HepG2 (cell line): ENCODE measurements around the gene PRSS1. TPM values are rescaled to one million over a fixed set of nuclear protein-coding genes. Genes with fewer than 3 reads are reported as not detected.
"Not testable (repeated sequence)": the region's sequence is repeated elsewhere in the genome, so short reads cannot be mapped to it uniquely, and the experiment has no call there.

ENCODE experiments used
- ATAC-seq: fragments of 200-7000 bp; cut with Tn5 transposase; 3 replicates; pipeline ENCODE4 v1.9.1; 2020; ENCODE audit warnings: mild to moderate bottlenecking, moderate library complexity
- BruUV-seq: library from RNA; stranded (reverse); fragments of 400-500 nt; replicated peaks from 2 replicates; lab custom pipeline; 2021; lab: Mats Ljungman, UMichigan
- CTCF ChIA-PET: fragments of 300-600 bp; formaldehyde crosslinking; extraction: SDS; loops from one replicate; lab custom pipeline; 2021; ENCODE audit warnings: low total read pairs, inconsistent platforms, low intra/inter-chr PET ratio; lab: Yijun Ruan, JAX
- POLR2A ChIA-PET: fragments of 350-600 bp; sonication (Branson Sonifier 250); formaldehyde crosslinking; loops from one replicate; lab custom pipeline; 2020; ENCODE audit warnings: antibody characterized with exemption, inconsistent platforms; lab: Yijun Ruan, JAX
- DNase-seq: peaks from one replicate; pipeline ENCODE4 v3.0.0-alpha.2; 2015; ENCODE audit warnings: low spot score
- FAIRE-seq: peaks from 3 replicates; lab custom pipeline; 2011; peaks lifted over from hg19 to GRCh38; lab: Jason Lieb, UNC
- H2AFZ ChIP-seq: one replicate; pipeline ENCODE4 v1.6.1; 2011; ENCODE audit warnings: low read length, inconsistent platforms
- H3K27ac ChIP-seq: fragments of 300-600 bp; 3 replicates; pipeline ENCODE4 v1.8.0; 2011; ENCODE audit warnings: mixed run types, mild to moderate bottlenecking, mixed read lengths, low read length, inconsistent platforms; ENCODE audit not compliant: insufficient read depth; ENCODE audit errors: extremely low read length
- H3K27me3 ChIP-seq, 2 experiments: fragments of 200-600 bp in 1 of 2; 2 replicates in 1 of 2; 3 replicates in 1 of 2; pipeline versions ENCODE4 v1.6.0 to v1.8.0; 2011; ENCODE audit warnings: low read length in 2 of 2, mild to moderate bottlenecking in 2 of 2, moderate library complexity in 2 of 2, inconsistent platforms in 1 of 2; ENCODE audit not compliant: insufficient read depth in 2 of 2, control insufficient read depth in 1 of 2
- H3K36me3 ChIP-seq, 2 experiments: fragments of 200-600 bp in 1 of 2; replicated peaks in 1 of 2; 2 replicates in 1 of 2; 3 replicates in 1 of 2; pipeline versions ENCODE4 v1.5.1 to v1.8.0; 2011; ENCODE audit warnings: low read length in 2 of 2, inconsistent platforms in 1 of 2; ENCODE audit not compliant: insufficient read depth in 2 of 2, control insufficient read depth in 1 of 2
- H3K4me1 ChIP-seq: 2 replicates; pipeline ENCODE4 v1.5.1; 2012; ENCODE audit warnings: low read length, inconsistent platforms; ENCODE audit not compliant: insufficient read depth
- H3K4me2 ChIP-seq: 2 replicates; pipeline ENCODE4 v1.6.0; 2011; ENCODE audit warnings: low read depth, low read length, inconsistent platforms
- H3K4me3 ChIP-seq, 3 experiments: fragments of 200-600 bp in 1 of 3; sonication (generic), shearing (Covaris generic) in 1 of 3; replicated peaks in 1 of 3; 2 replicates each; pipeline ENCODE4 v1.5.1; 2011 to 2016; ENCODE audit warnings: low read length in 3 of 3, inconsistent platforms in 2 of 3, low read depth in 2 of 3, mild to moderate bottlenecking in 2 of 3, control low read depth in 1 of 3, mixed read lengths in 1 of 3; ENCODE audit not compliant: insufficient read depth in 1 of 3
- H3K79me2 ChIP-seq: one replicate; pipeline ENCODE4 v1.6.1; 2011; ENCODE audit warnings: low read length, inconsistent platforms; ENCODE audit not compliant: insufficient read depth
- H3K9ac ChIP-seq: 2 replicates; pipeline ENCODE4 v1.6.0; 2011; ENCODE audit warnings: mild to moderate bottlenecking, low read depth, low read length, inconsistent platforms; ENCODE audit not compliant: insufficient read depth
- H3K9me3 ChIP-seq: 2 replicates; pipeline ENCODE4 v1.5.1; 2012; ENCODE audit warnings: mild to moderate bottlenecking, low read length
- H4K20me1 ChIP-seq: 2 replicates; pipeline ENCODE4 v1.6.0; 2011; ENCODE audit warnings: inconsistent platforms, mild to moderate bottlenecking, low read length, moderate library complexity; ENCODE audit not compliant: insufficient read depth
- ZNF230 ChIP-seq: sonication (generic); formaldehyde crosslinking; IDR thresholded peaks from 2 replicates; pipeline ENCODE4 v1.4.0; 2020; ENCODE audit warnings: mild to moderate bottlenecking, missing genetic modification reagents
- WGBS: methylation state at CpG from one replicate; pipeline ENCODE4 v1.1.6; 2017; ENCODE audit warnings: low lambda C conversion rate; 5-methylcytosine and 5-hydroxymethylcytosine counted together
- in situ Hi-C: cut with HindIII; loops from 2 replicates; pipeline ENCODE4 v1.10.0; 2017; ENCODE audit warnings: low pct_unique_long_range_greater_than_20kb; ENCODE audit not compliant: extremely low pct_ligation_motif_present
- intact Hi-C: fragments of 100-400 bp; cut with micrococcal nuclease; formaldehyde crosslinking; loops from one replicate; pipeline ENCODE4 v1.10.0; 2022; ENCODE audit not compliant: unreplicated experiment
- polyA plus RNA-seq, 8 experiments: library from polyadenylated mRNA; depleted of rRNA in 3 of 8; stranded (reverse) in 7 of 8; unstranded in 1 of 8; fragments of >200 nt; fragmentation: Illumina TruSeq in 4 of 8; extraction: Trizol in 4 of 8; gene quantifications; 2 replicates each; pipeline versions ENCODE4 v1.2.1 to v1.2.3, GENCODE V29; 2011 to 2016; ENCODE audit warnings: low read depth in 4 of 8, missing spikeins in 1 of 8, mixed read lengths in 1 of 8; ENCODE audit not compliant: insufficient read depth in 1 of 8
- total RNA-seq, 5 experiments: library from RNA; depleted of rRNA; stranded (reverse); fragments of >200 nt; fragmentation: Illumina TruSeq; extraction: Trizol; gene quantifications; 2 replicates each; pipeline ENCODE4 v1.2.3, GENCODE V29; 2016; ENCODE audit warnings: low read depth in 1 of 5
- TF ChIP-seq, protein P1 (sequence below): sonication (generic); formaldehyde crosslinking; IDR thresholded peaks from 2 replicates; pipeline ENCODE4 v1.4.0; 2020; ENCODE audit warnings: mild to moderate bottlenecking, missing genetic modification reagents, borderline replicate concordance
- TF ChIP-seq, protein P2 (sequence below): fragments of 450-650 bp; IDR thresholded peaks from 2 replicates; pipeline ENCODE4 v1.6.1; 2017; ENCODE audit warnings: mild to moderate bottlenecking

PRSS1 gene
- total and polyA plus RNA-seq, 2 of the 13 experiments (the other 11 are each of a cell fraction or from before 2014, with no cell fraction given) = not detected

DNA sequence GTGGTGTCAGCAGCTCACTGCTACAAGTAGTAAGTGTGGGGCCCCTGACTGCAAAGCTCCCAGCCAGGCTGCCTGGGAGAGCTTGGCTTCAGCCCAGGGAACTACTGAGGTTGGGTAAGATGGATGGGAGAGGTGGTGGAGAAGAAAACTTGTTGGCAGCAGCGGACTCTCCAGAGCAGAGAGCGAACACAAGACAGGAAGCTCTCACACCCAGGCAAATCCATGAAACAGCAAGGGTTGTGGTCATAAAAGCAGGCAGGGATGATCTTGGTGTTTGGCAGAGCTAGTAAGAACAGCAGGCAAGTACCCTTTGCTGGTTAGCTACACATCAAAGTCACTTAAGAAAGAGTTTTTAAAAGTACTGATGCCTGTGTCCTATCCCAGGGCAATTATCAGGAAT is 12.3 kb downstream of the PRSS1 start:
- H3K79me2 ChIP-seq, POLR2A ChIA-PET, H4K20me1 ChIP-seq, ATAC-seq, H3K27me3 ChIP-seq, H3K27ac ChIP-seq, intact Hi-C loops, H3K4me3 ChIP-seq, BruUV-seq, H2AFZ ChIP-seq, H3K9me3 ChIP-seq, FAIRE-seq, in situ Hi-C loops, DNase-seq, H3K36me3 ChIP-seq, H3K4me2 ChIP-seq, CTCF ChIA-PET, H3K9ac ChIP-seq, H3K4me1 ChIP-seq: not testable (repeated sequence)
- 0% methylated on average over 2 of the region's 2 CpGs for WGBS

DNA sequence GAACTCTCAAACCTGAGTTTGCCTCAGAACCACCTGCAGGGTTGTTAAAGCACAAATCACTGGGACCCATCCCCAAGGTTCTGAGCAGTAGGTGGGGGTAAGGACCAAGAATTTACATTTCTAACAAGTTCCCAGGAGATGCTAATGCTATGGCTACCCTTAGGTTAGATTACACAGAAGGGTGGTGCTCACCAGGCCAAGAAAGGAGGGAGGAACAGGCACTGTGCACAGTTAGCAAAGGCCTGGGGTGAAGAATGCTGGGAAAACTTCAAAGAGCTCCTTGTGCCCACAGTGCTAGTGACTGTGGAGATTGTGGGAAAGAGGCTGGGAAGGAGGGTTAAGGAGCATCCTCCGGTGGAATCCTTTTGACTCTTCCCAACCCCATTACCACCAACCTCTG is 12.8 kb downstream of the PRSS1 start:
- no peak for TF ChIP-seq ZNF230
- TF ChIP-seq, protein P1, sequence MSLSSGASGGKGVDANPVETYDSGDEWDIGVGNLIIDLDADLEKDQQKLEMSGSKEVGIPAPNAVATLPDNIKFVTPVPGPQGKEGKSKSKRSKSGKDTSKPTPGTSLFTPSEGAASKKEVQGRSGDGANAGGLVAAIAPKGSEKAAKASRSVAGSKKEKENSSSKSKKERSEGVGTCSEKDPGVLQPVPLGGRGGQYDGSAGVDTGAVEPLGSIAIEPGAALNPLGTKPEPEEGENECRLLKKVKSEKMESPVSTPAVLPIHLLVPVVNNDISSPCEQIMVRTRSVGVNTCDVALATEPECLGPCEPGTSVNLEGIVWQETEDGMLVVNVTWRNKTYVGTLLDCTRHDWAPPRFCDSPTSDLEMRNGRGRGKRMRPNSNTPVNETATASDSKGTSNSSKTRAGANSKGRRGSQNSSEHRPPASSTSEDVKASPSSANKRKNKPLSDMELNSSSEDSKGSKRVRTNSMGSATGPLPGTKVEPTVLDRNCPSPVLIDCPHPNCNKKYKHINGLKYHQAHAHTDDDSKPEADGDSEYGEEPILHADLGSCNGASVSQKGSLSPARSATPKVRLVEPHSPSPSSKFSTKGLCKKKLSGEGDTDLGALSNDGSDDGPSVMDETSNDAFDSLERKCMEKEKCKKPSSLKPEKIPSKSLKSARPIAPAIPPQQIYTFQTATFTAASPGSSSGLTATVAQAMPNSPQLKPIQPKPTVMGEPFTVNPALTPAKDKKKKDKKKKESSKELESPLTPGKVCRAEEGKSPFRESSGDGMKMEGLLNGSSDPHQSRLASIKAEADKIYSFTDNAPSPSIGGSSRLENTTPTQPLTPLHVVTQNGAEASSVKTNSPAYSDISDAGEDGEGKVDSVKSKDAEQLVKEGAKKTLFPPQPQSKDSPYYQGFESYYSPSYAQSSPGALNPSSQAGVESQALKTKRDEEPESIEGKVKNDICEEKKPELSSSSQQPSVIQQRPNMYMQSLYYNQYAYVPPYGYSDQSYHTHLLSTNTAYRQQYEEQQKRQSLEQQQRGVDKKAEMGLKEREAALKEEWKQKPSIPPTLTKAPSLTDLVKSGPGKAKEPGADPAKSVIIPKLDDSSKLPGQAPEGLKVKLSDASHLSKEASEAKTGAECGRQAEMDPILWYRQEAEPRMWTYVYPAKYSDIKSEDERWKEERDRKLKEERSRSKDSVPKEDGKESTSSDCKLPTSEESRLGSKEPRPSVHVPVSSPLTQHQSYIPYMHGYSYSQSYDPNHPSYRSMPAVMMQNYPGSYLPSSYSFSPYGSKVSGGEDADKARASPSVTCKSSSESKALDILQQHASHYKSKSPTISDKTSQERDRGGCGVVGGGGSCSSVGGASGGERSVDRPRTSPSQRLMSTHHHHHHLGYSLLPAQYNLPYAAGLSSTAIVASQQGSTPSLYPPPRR (CRISPR knock-in tag) = no peak
- TF ChIP-seq, protein P2, sequence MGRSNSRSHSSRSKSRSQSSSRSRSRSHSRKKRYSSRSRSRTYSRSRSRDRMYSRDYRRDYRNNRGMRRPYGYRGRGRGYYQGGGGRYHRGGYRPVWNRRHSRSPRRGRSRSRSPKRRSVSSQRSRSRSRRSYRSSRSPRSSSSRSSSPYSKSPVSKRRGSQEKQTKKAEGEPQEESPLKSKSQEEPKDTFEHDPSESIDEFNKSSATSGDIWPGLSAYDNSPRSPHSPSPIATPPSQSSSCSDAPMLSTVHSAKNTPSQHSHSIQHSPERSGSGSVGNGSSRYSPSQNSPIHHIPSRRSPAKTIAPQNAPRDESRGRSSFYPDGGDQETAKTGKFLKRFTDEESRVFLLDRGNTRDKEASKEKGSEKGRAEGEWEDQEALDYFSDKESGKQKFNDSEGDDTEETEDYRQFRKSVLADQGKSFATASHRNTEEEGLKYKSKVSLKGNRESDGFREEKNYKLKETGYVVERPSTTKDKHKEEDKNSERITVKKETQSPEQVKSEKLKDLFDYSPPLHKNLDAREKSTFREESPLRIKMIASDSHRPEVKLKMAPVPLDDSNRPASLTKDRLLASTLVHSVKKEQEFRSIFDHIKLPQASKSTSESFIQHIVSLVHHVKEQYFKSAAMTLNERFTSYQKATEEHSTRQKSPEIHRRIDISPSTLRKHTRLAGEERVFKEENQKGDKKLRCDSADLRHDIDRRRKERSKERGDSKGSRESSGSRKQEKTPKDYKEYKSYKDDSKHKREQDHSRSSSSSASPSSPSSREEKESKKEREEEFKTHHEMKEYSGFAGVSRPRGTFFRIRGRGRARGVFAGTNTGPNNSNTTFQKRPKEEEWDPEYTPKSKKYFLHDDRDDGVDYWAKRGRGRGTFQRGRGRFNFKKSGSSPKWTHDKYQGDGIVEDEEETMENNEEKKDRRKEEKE = no peak
- TF ChIP-seq, all 625 proteins: peak for 0
- ATAC-seq = no peak
- H3K4me3 ChIP-seq = no peak overlapping the region
- H3K36me3 ChIP-seq = no peaks in the 10 kb centered on the region
- H2AFZ ChIP-seq = no peak overlapping the region
- 0% methylated on average over 1 of the region's 1 CpG for WGBS
- no peaks in the 10 kb centered on the region for H3K4me1 ChIP-seq
- H3K9me3 ChIP-seq = no peaks in the 10 kb centered on the region
- no peak overlapping the region for H3K4me2 ChIP-seq
- H3K79me2 ChIP-seq = no peaks in the 10 kb centered on the region
- ChIA-PET POLR2A (no interaction called here), CTCF (no interaction called here)
- DNase-seq = no peak
- intact Hi-C loops = no loop called here
- in situ Hi-C loops = no loop called here
- H4K20me1 ChIP-seq = no peaks in the 10 kb centered on the region
- H3K9ac ChIP-seq = no peak overlapping the region
- no peak overlapping the region for H3K27ac ChIP-seq
- no peak for FAIRE-seq
- H3K27me3 ChIP-seq = no peaks in the 10 kb centered on the region
- no TSS peak for BruUV-seq
